CD14-positive monocyte (primary cell): ENCODE results near the gene XPOT. TPM values are rescaled to one million over a fixed set of nuclear protein-coding genes. Genes with fewer than 3 reads are reported as not detected.

Experiments
- DNase-seq, 3 donors: peaks; one replicate each; pipeline ENCODE4 v3.0.0-alpha.2; 2011 to 2022
- H2AFZ ChIP-seq: 2 replicates; pipeline ENCODE4 v1.6.0; 2012; ENCODE audit warnings: mild to moderate bottlenecking, low read depth, low read length, inconsistent platforms; ENCODE audit not compliant: insufficient read depth, poor library complexity, severe bottlenecking
- H3K27ac ChIP-seq, 2 donors: 1 replicate in 1 of 2; 2 replicates in 1 of 2; pipeline ENCODE4 v1.5.1; 2012 to 2013; ENCODE audit warnings: low read length in 2 of 2, control low read depth in 1 of 2, inconsistent platforms in 1 of 2, low read depth in 1 of 2, mild to moderate bottlenecking in 1 of 2
- H3K27me3 ChIP-seq, 2 donors: one replicate each; pipeline versions ENCODE4 v1.6.0 to v1.6.1; 2011 to 2013; ENCODE audit warnings: low read length in 2 of 2; ENCODE audit not compliant: control insufficient read depth in 2 of 2, insufficient read depth in 2 of 2
- H3K36me3 ChIP-seq, 2 donors: replicated peaks in 1 of 2; 1 replicate in 1 of 2; 2 replicates in 1 of 2; pipeline versions ENCODE4 v1.5.1 to v1.6.1; 2012 to 2013; ENCODE audit warnings: low read length in 2 of 2, control low read depth in 1 of 2, inconsistent platforms in 1 of 2, mild to moderate bottlenecking in 1 of 2; ENCODE audit not compliant: insufficient read depth in 2 of 2, control insufficient read depth in 1 of 2
- H3K4me1 ChIP-seq, 2 donors: 1 replicate in 1 of 2; 2 replicates in 1 of 2; pipeline versions ENCODE4 v1.5.1 to v1.6.1; 2012 to 2013; ENCODE audit warnings: low read length in 2 of 2, control low read depth in 1 of 2, inconsistent platforms in 1 of 2, mild to moderate bottlenecking in 1 of 2, moderate library complexity in 1 of 2; ENCODE audit not compliant: insufficient read depth in 2 of 2, control insufficient read depth in 1 of 2
- H3K4me2 ChIP-seq: replicated peaks from 2 replicates; pipeline ENCODE3; 2012; ENCODE audit warnings: low read length, moderate library complexity, mild to moderate bottlenecking; ENCODE audit not compliant: poor library complexity, severe bottlenecking; ENCODE audit errors: extremely low read depth
- H3K4me3 ChIP-seq, 3 experiments: fragments of 200-600 bp in 1 of 3; sonication (generic) in 1 of 3; replicated peaks in 1 of 3; 1 replicate in 2 of 3; 2 replicates in 1 of 3; pipeline ENCODE4 v1.5.1; 2011 to 2013; ENCODE audit warnings: low read length in 3 of 3, mild to moderate bottlenecking in 3 of 3, control low read depth in 2 of 3, low read depth in 2 of 3, inconsistent platforms in 1 of 3, moderate library complexity in 1 of 3
- H3K79me2 ChIP-seq: 2 replicates; pipeline ENCODE4 v1.6.0; 2012; ENCODE audit warnings: mild to moderate bottlenecking, control low read depth, inconsistent platforms, low read length, moderate library complexity; ENCODE audit not compliant: insufficient read depth
- H3K9ac ChIP-seq: 2 replicates; pipeline ENCODE4 v1.6.0; 2017; ENCODE audit warnings: low read length, mild to moderate bottlenecking; ENCODE audit not compliant: insufficient read depth, poor library complexity, severe bottlenecking
- H3K9me3 ChIP-seq, 2 donors: replicated peaks in 1 of 2; 1 replicate in 1 of 2; 2 replicates in 1 of 2; pipeline versions ENCODE4 v1.5.1 to v1.6.1; 2012 to 2013; ENCODE audit warnings: low read length in 2 of 2, control low read depth in 1 of 2; ENCODE audit not compliant: control insufficient read depth in 1 of 2, insufficient read depth in 1 of 2
- H4K20me1 ChIP-seq: 2 replicates; pipeline ENCODE4 v1.6.0; 2012; ENCODE audit warnings: mild to moderate bottlenecking, low read length, control low read depth, moderate library complexity; ENCODE audit not compliant: insufficient read depth
- H3K27ac Mint-ChIP-seq, 7 donors: one replicate each; pipeline ENCODE4 v1.8.0; 2020; ENCODE audit warnings: mild to moderate bottlenecking in 7 of 7, mixed read lengths in 7 of 7, moderate library complexity in 6 of 7, inconsistent platforms in 2 of 7
- H3K27me3 Mint-ChIP-seq, 3 donors: one replicate each; pipeline ENCODE4 v1.8.0; 2021 to 2022; ENCODE audit warnings: low read depth in 3 of 3, mild to moderate bottlenecking in 3 of 3, mixed read lengths in 3 of 3, moderate library complexity in 3 of 3, inconsistent platforms in 1 of 3
- H3K36me3 Mint-ChIP-seq, 2 donors: one replicate each; pipeline ENCODE4 v1.8.0; 2020; ENCODE audit warnings: mixed read lengths in 2 of 2, inconsistent platforms in 1 of 2, mild to moderate bottlenecking in 1 of 2
- H3K4me1 Mint-ChIP-seq: one replicate; pipeline ENCODE4 v1.8.0; 2020; ENCODE audit warnings: mild to moderate bottlenecking, mixed read lengths
- H3K4me3 Mint-ChIP-seq, 2 donors: one replicate each; pipeline ENCODE4 v1.8.0; 2020; ENCODE audit warnings: mild to moderate bottlenecking in 2 of 2, mixed read lengths in 2 of 2, moderate library complexity in 1 of 2
- H3K9me3 Mint-ChIP-seq, 7 donors: one replicate each; pipeline ENCODE4 v1.8.0; 2020 to 2022; ENCODE audit warnings: mixed read lengths in 7 of 7, mild to moderate bottlenecking in 6 of 7, moderate library complexity in 6 of 7, inconsistent platforms in 2 of 7
- CTCF ChIP-seq: fragments of 200-600 bp; IDR thresholded peaks from one replicate; pipeline ENCODE4 v1.8.0; 2022; ENCODE audit warnings: antibody characterized with exemption, mild to moderate bottlenecking
- WGBS: methylation state at CpG from one replicate; pipeline ENCODE4 v1.1.5; 2013; ENCODE audit warnings: missing lambda C conversion rate; ENCODE audit not compliant: insufficient coverage; 5-methylcytosine and 5-hydroxymethylcytosine counted together
- intact Hi-C, 2 donors: fragments of 100-400 bp; cut with micrococcal nuclease; formaldehyde crosslinking; loops; one replicate each; pipeline versions ENCODE4 v1.15.0 to v1.15.1; 2023
- polyA plus RNA-seq, 3 donors: library from polyadenylated mRNA; depleted of rRNA in 1 of 3; unstranded in 2 of 3; stranded (reverse) in 1 of 3; fragments of 300-500 nt in 2 of 3; fragments of >200 nt in 1 of 3; fragmentation: Illumina TruSeq in 2 of 3; gene quantifications; 1 replicate in 2 of 3; 2 replicates in 1 of 3; pipeline ENCODE4 v1.2.3, GENCODE V29; 2012 to 2021

Gene XPOT
- polyA plus RNA-seq, 3 donors: 18.3 to 19.9 (median 19.3) TPM

GRCh38 chr12:64457923-64458322 lies 53.7 kb downstream of the XPOT start:
- H3K79me2 ChIP-seq: peaks cover 89% of the 10 kb centered on the region
- intact Hi-C loops: loop anchor here (10.0 kb wide), 2 partner anchors 53 to 167 kb away; partner anchors contain the start of gene XPOT (in 1 of the 2)
- no peak overlapping the region for H3K4me3 ChIP-seq
- Mint-ChIP-seq H3K36me3 (peaks cover 32 to 50% of the 10 kb centered on the region in 2 donors), H3K27ac (peak overlapping the region in 1 of 7 donors; percentile 30), H3K27me3 (peaks cover 0 to 2% (median 0%) of the 10 kb centered on the region in 3 donors), H3K9me3 (no peaks in the 10 kb centered on the region), H3K4me1 (peaks cover 26% of the 10 kb centered on the region), H3K4me3 (no peak overlapping the region)
- no peak for DNase-seq
- peak overlapping the region in 1 of 2 donors; percentile 58 for H3K27ac ChIP-seq
- no peak overlapping the region for H3K9ac ChIP-seq
- H3K36me3 ChIP-seq: peaks cover 22 to 51% of the 10 kb centered on the region in 2 donors
- no peak overlapping the region for H3K4me2 ChIP-seq
- peaks cover 69% of the 10 kb centered on the region for H4K20me1 ChIP-seq
- no peaks in the 10 kb centered on the region for H3K9me3 ChIP-seq
- WGBS: no CpG with 5 or more reads among the region's 4 CpGs
- H3K4me1 ChIP-seq: peaks cover 17 to 23% of the 10 kb centered on the region in 2 donors
- TF ChIP-seq CTCF: no peak
- H3K27me3 ChIP-seq: no peaks in the 10 kb centered on the region
- no peak overlapping the region for H2AFZ ChIP-seq

DNA sequence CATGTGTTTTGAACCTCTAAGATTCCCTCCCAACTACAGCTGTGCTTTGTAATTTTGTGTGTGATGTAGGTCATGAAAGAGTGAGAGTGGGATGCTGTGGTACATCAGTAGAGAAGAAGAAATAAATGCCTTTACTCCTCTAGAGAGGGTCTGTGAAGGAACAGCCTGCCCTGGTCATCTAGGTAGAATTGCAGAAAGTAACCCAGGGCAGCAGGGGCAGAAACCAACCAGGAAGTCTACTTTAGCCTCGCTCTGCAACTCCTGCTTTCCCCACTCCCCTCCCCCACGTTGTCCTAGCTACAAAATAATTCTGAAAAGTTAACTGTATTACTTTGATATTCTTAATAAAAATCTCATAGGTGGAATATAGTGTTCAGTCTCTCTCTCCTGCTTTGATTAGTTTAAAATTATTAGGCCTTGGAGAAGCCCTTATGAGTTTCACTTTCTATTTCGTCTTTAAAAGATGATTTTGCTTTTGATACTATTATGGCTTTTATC lies 55.3 kb downstream of the XPOT start:
- H3K36me3 Mint-ChIP-seq: peaks cover 38 to 64% of the 10 kb centered on the region in 2 donors
- peak in 2 of 3 donors; percentile 10 to 11 for DNase-seq
- peak overlapping the region; percentile 62 to 69 for H3K4me3 Mint-ChIP-seq
- H4K20me1 ChIP-seq: peaks cover 55% of the 10 kb centered on the region
- H3K27me3 ChIP-seq: no peaks in the 10 kb centered on the region
- TF ChIP-seq CTCF: no peak
- WGBS: no CpG with 5 or more reads among the region's 3 CpGs
- peak overlapping the region; percentile 13 to 65 (median 43) for H3K4me3 ChIP-seq
- intact Hi-C loops: loop anchor here (10.0 kb wide), 2 partner anchors 55 to 165 kb away; partner anchors contain the start of gene XPOT (in 1 of the 2)
- H3K9me3 Mint-ChIP-seq: no peaks in the 10 kb centered on the region
- peaks cover 0 to 2% (median 0%) of the 10 kb centered on the region in 3 donors for H3K27me3 Mint-ChIP-seq
- H3K27ac ChIP-seq: peak overlapping the region; percentile 45 to 76
- H3K36me3 ChIP-seq: peaks cover 28 to 66% of the 10 kb centered on the region in 2 donors
- peak overlapping the region; percentile 37 for H2AFZ ChIP-seq
- H3K79me2 ChIP-seq: peaks cover 74% of the 10 kb centered on the region
- no peaks in the 10 kb centered on the region for H3K9me3 ChIP-seq
- H3K4me1 Mint-ChIP-seq: peaks cover 23% of the 10 kb centered on the region
- peak overlapping the region; percentile 33 for H3K9ac ChIP-seq
- peak overlapping the region; percentile 64 for H3K4me2 ChIP-seq
- H3K27ac Mint-ChIP-seq: peak overlapping the region; percentile 80 to 95 (median 89)
- peaks cover 14% of the 10 kb centered on the region in 2 donors for H3K4me1 ChIP-seq
